Liver (tissue), 3 donors: Measurements from ENCODE around the gene CDC42EP1.

Experiments
- ATF3 ChIP-seq: IDR thresholded peaks from 2 replicates; pipeline ENCODE4 v1.6.1; 2016; ENCODE audit warnings: antibody characterized with exemption
- RAD21 ChIP-seq, 2 donors: IDR thresholded peaks; 2 replicates each; pipeline ENCODE4 v1.6.1; 2016; ENCODE audit warnings: antibody characterized with exemption in 2 of 2, mild to moderate bottlenecking in 2 of 2
- TF ChIP-seq, protein P1 (sequence below): fragments of 150-350 bp; IDR thresholded peaks from 2 replicates; pipeline ENCODE4 v1.5.1; 2017; ENCODE audit warnings: improper control_type of control experiment, low read depth, low read length; ENCODE audit not compliant: missing input control
- donor health status: healthy.
- donor health status: healthy.

DNA sequence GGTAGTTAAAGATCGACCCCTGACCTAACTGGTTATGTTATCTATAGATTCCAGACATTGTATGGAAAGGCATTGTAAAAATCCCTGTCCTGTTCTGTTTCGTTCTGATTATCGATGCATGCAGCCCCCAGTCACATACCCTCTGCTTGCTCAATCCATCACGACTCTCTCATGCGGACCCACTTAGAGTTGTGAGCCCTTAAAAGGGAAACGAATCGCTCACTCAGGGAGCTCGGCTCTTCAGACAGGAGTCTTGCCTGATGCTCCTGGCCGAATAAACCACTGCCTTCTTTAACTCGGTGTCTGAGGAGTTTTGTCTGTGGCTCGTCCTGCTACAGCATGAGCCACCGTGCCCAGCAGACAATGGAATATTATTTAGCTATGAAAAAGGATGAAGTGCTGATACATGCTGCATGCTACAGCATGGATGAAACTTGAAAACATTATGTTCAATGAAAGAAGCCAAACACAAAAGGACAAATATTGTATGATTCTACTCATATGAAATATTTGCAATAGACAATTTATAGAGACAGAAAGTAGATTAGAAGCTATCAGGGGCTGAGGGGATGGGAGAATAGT, 31.6 kb downstream of the CDC42EP1 start:
- TF ChIP-seq, protein P1, sequence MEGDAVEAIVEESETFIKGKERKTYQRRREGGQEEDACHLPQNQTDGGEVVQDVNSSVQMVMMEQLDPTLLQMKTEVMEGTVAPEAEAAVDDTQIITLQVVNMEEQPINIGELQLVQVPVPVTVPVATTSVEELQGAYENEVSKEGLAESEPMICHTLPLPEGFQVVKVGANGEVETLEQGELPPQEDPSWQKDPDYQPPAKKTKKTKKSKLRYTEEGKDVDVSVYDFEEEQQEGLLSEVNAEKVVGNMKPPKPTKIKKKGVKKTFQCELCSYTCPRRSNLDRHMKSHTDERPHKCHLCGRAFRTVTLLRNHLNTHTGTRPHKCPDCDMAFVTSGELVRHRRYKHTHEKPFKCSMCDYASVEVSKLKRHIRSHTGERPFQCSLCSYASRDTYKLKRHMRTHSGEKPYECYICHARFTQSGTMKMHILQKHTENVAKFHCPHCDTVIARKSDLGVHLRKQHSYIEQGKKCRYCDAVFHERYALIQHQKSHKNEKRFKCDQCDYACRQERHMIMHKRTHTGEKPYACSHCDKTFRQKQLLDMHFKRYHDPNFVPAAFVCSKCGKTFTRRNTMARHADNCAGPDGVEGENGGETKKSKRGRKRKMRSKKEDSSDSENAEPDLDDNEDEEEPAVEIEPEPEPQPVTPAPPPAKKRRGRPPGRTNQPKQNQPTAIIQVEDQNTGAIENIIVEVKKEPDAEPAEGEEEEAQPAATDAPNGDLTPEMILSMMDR, result no peak
- TF ChIP-seq RAD21 (IDR thresholded peaks at IDR 0.05), result no peak
- no peak for TF ChIP-seq ATF3
